Limb (tissue), 2 donors: ENCODE data around the gene MT1F.
"Not testable (repeated sequence)": the region's sequence is repeated elsewhere in the genome, so short reads cannot be mapped to it uniquely, and the experiment has no call there.

Experiments used
- DNase-seq, 2 donors: peaks; one replicate each; pipeline ENCODE4 v3.0.0-alpha.2; 2016; ENCODE audit errors: extremely low spot score in 2 of 2

Gene MT1F

DNA sequence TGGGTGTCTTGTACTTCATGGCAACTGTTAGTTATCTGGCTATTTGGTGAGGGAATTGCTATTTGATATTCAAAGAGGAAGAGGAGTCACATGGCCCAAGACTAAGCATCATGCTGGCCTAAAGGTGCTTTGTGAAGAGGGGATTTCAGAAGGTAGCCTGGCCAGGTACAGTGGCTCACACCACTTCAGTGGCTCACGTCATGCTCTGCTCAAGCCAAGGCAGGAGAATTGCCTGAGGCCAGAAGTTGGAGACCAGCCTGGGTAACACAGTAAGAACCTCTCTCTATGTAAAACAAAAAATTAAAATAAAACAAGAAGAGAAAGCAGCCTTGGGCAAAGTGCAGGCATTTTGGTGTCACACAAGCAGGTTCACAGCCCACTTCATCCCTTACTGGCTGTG, 12.4 kb upstream of the MT1F start:
- DNase-seq = no peak

DNA sequence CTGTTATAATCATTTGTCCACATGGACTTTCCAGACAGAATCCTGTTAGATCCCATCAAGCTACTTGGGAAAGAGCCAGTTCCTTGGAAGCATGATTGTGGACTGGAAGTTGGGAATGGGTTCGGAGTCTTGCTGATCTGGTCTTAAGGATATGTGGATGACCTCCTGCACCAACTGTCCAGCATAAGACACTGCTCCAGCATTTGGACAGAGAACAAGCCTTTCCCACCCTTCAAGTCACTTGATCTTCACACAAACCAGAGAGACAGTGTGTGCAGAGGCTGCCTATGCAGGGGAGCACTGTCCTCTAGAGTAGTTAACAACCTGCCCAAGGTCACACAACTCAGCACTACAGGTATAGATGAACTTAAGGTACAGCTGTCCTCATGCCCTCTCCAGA, 11.9 kb upstream of the MT1F start:
- no peak for DNase-seq

- DNase-seq = no peak
These were observed 9.9 kb upstream of the MT1F start for GRCh38 chr16:56647641-56648431.

GRCh38 chr16:56649271-56649670, 8.5 kb upstream of the MT1F start:
- DNase-seq = no peak

- no peak for DNase-seq
These were observed 7.9 kb upstream of the MT1F start for GRCh38 chr16:56649820-56650219.

- DNase-seq = no peak
These were observed 6.2 kb upstream of the MT1F start, which contains the start of gene MT1B for GRCh38 chr16:56651586-56651985. TSS of gene MT1B (plus strand) at chr16:56651886. CDS start at chr16:56651954, 68 bp downstream.

DNA sequence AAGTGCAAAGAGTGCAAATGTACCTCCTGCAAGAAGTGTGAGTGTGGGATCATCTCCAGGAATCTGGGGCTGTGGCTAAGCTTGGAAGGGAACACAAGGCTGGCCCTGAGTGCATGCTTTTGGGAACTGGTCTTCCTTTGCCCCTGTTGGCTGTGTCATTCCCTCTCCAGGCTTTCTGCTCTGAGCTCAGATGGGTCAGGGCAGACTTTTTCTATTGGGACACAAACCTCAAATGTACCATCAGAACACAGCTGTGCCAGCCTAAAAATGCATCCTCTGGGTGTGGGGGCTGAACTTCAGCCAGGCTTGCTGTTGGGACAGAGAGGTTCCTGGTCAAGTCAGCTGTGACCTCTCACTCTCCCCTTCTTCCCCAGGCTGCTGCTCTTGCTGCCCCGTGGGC, 5.2 kb upstream of the MT1F start:
- no peak for DNase-seq

DNA sequence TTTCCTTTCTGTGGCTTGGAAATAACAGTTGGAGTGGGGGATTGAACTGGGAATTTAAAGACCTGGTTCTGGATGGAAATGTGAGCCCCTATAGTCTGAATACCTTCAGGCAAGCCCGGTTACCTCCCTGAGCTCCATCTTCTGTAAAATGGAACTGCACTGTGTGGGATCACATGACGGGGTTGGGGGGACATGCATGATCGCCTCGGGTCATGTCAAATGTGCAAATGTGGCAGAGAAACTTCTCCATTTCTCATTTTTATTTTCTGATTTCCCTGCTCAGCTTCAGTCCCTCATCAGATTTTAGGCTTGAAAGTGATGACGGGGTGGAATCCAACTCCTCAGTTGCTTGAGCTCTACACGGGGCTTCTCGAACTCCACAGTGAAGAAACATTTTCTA, 4.5 kb upstream of the MT1F start:
- no peak for DNase-seq

- DNase-seq = no peak
These were observed 642 bp downstream of the MT1F start for GRCh38 chr16:56658327-56658875.

- no peak for DNase-seq
These were observed 4.9 kb downstream of the MT1F start for GRCh38 chr16:56662357-56663354.

DNA sequence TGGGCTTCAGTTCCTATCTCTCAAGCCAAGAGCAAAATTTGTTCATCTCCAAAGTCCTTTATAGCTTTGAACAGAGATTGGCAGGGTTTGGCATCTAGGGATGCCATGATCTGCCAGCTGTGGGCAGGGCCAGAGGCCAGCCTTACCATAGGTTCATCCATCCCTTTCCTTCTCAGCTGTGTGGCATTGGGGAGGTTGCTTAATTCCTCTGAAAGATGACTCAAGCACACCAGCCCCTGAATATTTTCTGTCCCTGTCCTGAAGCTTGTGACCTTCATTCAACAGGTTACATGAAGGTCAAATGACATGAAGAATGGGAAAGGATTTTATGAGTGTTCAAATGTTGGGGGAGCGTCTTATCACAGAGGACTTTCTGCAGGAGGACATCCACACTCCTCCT, 6.7 kb downstream of the MT1F start:
- DNase-seq = no peak

DNA sequence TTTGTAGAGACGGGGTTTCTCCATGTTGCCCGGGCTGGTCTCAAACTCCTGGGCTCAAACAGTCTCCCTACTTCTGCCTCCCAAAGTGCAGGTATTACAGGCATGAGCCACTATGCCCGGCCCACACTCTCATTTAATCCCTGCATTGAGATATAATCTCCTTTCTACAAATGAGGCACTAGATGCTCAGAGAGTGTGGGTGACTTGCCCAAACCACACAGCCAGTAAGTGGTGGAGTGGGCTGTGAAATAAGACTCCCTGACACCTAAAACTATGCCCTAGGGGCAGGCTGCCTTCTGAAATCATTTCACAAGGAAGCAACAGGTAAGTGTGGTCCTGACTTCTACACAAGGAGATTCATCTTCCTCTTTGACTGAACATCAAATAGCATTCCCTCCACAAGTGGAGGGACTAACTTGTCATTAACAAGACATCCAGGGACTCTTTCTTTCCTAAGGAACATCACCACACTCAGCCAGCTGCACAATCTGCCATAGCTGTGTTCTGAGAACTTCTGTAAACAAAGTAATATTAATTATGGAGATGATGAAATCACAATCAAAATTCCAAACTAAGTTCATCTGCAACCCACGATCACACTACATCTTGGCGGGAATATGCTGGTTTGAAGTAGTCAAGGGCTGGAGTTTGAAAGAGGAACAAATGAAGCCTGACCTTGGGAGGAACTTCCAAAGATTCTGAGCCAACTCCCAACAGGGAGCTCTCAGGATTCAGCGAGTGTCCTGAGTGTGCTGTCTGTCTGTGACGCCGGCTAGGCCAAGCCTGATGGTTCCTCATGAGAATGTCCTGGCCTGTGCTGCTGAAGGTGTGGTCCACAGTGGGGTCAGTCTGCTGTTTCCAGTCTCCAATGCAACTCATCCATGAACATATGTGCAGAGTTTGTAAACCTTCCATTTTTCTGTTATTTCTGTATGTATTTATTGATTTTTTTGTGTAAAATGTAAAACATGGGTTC, 7.8 kb downstream of the MT1F start:
- not testable (repeated sequence) for DNase-seq

GRCh38 chr16:56667581-56668571, 10.1 kb downstream of the MT1F start, which contains the start of gene MT1G:
TSS of gene MT1G (minus strand) at chr16:56668065. CDS start at chr16:56667993, 72 bp downstream.
- no peak for DNase-seq

GRCh38 chr16:56669005-56669839, 11.5 kb downstream of the MT1F start, which contains the start of gene MT1H:
TSS of gene MT1H (plus strand) at chr16:56669814. CDS start at chr16:56669885, 71 bp downstream.
- DNase-seq = no peak

DNA sequence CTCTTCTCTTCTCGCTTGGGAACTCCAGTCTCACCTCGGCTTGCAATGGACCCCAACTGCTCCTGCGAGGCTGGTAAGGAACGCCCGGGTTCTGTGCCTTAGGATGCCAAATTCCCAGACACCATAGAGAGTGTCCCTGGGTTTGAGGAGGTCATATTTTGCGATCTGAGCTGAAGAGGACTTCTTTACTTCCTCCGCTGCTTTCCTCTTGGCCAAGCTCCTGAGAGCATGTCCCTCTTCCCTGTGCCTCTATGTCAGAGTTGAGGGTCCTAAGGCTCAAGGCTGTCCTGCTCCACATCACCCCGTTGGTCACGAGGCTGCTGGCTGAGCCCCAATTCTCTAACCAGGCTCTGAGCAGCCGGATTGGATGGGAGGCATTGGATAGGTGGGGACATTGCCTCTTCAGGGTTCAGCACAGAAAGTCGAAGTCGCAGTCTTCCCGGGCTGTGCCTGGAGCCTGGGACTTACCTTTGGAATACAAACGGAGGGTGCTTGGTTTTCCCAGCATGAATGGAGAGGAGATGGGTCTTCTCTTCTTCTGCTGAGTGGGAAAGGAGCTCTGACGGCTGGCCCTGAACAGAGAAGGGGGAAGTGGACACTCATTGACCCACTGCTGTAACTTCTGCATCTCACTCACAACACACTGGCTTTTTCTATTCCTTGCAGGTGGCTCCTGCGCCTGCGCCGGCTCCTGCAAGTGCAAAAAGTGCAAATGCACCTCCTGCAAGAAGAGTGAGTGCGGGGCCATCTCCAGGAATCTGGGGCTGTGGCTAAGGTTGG, 12.3 kb downstream of the MT1F start:
- DNase-seq = no peak

- no peak for DNase-seq
These were observed 12.8 kb downstream of the MT1F start for GRCh38 chr16:56670620-56670934.

DNA sequence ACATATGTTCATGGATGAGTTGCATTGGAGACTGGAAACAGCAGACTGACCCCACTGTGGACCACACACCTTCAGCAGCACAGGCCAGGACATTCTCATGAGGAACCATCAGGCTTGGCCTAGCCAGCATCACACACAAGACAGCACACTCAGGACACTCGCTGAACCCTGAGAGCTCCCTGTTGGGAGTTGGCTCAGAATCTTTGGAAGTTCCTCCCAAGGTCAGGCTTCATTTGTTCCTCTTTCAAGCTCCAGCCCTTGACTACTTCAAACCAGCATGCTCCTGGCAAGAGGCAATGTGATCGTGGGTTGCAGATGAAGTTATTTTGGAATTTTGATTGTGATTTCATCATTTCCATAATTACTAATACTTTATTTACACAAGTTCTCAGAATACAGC, 13.9 kb downstream of the MT1F start:
- DNase-seq = not testable (repeated sequence)

DNA sequence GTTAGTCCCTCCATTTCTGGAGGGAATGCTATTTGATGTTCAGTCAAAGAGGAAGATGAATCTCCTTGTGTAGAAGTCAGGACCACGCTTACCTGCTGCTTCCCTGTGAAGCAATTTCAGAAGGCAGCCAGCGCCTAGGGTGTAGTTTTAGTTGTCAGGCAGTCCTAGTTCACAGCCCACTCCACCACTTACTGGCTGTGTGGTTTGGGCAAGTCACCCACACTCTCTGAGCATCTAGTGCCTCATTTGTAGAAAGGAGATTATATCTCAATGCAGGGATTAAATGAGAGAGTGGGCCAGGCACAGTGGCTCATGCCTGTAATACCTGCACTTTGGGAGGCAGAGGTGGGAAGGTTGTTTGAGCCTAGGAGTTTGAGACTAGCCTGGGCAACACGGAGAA, 14.4 kb downstream of the MT1F start:
- not testable (repeated sequence) for DNase-seq
